GM21367 (cell line): Measurements from ENCODE around the gene FAM98A.

Experiments
- ATAC-seq: cut with Tn5 transposase; IDR thresholded peaks from one replicate; pipeline ENCODE4 v1.9.1; 2021; ENCODE audit not compliant: unreplicated experiment

FAM98A gene

GRCh38 chr2:33598561-33599174 is 431 bp downstream of the FAM98A start:
- peak; percentile 59 for ATAC-seq

- no peak for ATAC-seq
Observed at GRCh38 chr2:33597026-33597425, 2.1 kb downstream of the FAM98A start.

- no peak for ATAC-seq
Observed at GRCh38 chr2:33595385-33595784, 3.7 kb downstream of the FAM98A start.

GRCh38 chr2:33589444-33589843 is 9.7 kb downstream of the FAM98A start:
- no peak for ATAC-seq

GRCh38 chr2:33588232-33588631 is 10.9 kb downstream of the FAM98A start:
- no peak for ATAC-seq

- no peak for ATAC-seq
Observed at GRCh38 chr2:33586766-33587165, 12.3 kb downstream of the FAM98A start.

GRCh38 chr2:33583194-33583938 is 15.7 kb downstream of the FAM98A start:
- ATAC-seq = no peak

- ATAC-seq = no peak
Observed at GRCh38 chr2:33581872-33582271, 17.2 kb downstream of the FAM98A start.

GRCh38 chr2:33579227-33579626 is 19.9 kb downstream of the FAM98A start:
- ATAC-seq = no peak

GRCh38 chr2:33577668-33578067 is 21.4 kb downstream of the FAM98A start:
- no peak for ATAC-seq

- no peak for ATAC-seq
Observed at GRCh38 chr2:33577084-33577483, 22.0 kb downstream of the FAM98A start.

GRCh38 chr2:33573657-33574056 is 25.4 kb downstream of the FAM98A start:
- ATAC-seq = no peak

GRCh38 chr2:33570681-33571080 is 28.4 kb downstream of the FAM98A start:
- no peak for ATAC-seq

GRCh38 chr2:33561872-33562271 is 37.2 kb downstream of the FAM98A start:
- ATAC-seq = no peak

- no peak for ATAC-seq
Observed at GRCh38 chr2:33560017-33560416, 39.1 kb downstream of the FAM98A start.

GRCh38 chr2:33559328-33559727 is 39.8 kb downstream of the FAM98A start:
- no peak for ATAC-seq

- no peak for ATAC-seq
Observed at GRCh38 chr2:33555681-33556080, 43.4 kb downstream of the FAM98A start.

GRCh38 chr2:33552758-33553461 is 46.2 kb downstream of the FAM98A start:
- no peak for ATAC-seq

GRCh38 chr2:33550206-33550605 is 48.9 kb downstream of the FAM98A start:
- no peak for ATAC-seq

GRCh38 chr2:33541243-33541642 is 57.9 kb downstream of the FAM98A start:
- ATAC-seq = no peak

- no peak for ATAC-seq
Observed at GRCh38 chr2:33535421-33535820, 63.7 kb downstream of the FAM98A start.
